Stimulated activated CD8-positive, alpha-beta memory T cell treated with anti-CD3 and anti-CD28 coated beads, Interleukin-2, amount 100 ng/mL, for 1 hour (primary cell): ENCODE measurements around the gene ANKIB1.
"Not testable (repeated sequence)": the region's sequence is repeated elsewhere in the genome, so short reads cannot be mapped to it uniquely, and the experiment has no call there.

Source experiments
- DNase-seq, 2 donors: peaks; one replicate each; pipeline ENCODE4 v3.0.0-alpha.2; 2020; ENCODE audit warnings: low read depth in 2 of 2

Gene ANKIB1, protein sequence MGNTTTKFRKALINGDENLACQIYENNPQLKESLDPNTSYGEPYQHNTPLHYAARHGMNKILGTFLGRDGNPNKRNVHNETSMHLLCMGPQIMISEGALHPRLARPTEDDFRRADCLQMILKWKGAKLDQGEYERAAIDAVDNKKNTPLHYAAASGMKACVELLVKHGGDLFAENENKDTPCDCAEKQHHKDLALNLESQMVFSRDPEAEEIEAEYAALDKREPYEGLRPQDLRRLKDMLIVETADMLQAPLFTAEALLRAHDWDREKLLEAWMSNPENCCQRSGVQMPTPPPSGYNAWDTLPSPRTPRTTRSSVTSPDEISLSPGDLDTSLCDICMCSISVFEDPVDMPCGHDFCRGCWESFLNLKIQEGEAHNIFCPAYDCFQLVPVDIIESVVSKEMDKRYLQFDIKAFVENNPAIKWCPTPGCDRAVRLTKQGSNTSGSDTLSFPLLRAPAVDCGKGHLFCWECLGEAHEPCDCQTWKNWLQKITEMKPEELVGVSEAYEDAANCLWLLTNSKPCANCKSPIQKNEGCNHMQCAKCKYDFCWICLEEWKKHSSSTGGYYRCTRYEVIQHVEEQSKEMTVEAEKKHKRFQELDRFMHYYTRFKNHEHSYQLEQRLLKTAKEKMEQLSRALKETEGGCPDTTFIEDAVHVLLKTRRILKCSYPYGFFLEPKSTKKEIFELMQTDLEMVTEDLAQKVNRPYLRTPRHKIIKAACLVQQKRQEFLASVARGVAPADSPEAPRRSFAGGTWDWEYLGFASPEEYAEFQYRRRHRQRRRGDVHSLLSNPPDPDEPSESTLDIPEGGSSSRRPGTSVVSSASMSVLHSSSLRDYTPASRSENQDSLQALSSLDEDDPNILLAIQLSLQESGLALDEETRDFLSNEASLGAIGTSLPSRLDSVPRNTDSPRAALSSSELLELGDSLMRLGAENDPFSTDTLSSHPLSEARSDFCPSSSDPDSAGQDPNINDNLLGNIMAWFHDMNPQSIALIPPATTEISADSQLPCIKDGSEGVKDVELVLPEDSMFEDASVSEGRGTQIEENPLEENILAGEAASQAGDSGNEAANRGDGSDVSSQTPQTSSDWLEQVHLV

GRCh38 chr7:92245487-92246359 lies at the start of gene ANKIB1, which contains the start of gene KRIT1:
Gene ANKIB1 (plus strand): TSS chr7:92245974. CDS start chr7:92294979, 49,005 bp downstream.
Gene KRIT1 (minus strand): TSS chr7:92245914. CDS start chr7:92242135, 3,779 bp downstream.
- peak; percentile 72 to 73 for DNase-seq

DNA sequence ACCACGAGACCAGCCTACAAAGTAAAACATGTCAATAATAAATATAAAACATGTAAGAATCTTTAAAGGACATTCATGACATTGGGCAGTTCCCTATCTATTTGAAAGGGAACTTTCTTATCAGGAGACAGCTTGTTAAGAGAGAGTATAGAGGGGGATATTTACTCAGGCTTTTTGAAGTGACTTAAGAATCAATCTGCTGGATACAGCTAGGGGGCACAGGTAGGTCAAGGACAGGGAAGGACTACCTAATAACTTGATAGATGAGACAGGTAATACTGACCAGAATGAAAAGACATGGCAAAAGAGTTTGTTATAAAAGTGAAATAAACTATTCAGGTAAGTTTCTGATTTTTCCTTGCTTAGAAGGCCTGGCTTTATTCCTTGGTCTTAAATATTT lies 45.0 kb upstream of the ANKIB1 start:
- DNase-seq, result no peak

GRCh38 chr7:92205987-92206386 lies 39.8 kb upstream of the ANKIB1 start:
- DNase-seq, result no peak

DNA sequence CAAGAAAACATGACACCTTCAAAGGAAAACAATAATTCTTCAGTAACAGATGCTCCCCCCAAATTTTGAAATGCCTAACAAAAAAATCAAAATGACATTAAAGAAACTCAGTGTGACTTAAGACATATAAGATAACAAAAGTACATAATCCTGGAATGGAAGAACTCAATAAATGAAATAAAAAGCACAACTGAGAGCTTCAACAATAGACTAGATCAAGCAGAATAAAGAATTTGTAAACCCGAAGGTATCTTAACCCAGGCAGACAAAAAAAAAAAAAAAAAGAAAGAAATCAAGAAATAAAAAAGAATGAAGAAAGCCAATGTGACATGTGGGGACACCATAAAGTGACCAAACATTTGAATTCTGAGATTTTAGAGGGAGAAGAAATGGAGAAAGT lies 39.1 kb upstream of the ANKIB1 start:
- DNase-seq, result no peak

DNA sequence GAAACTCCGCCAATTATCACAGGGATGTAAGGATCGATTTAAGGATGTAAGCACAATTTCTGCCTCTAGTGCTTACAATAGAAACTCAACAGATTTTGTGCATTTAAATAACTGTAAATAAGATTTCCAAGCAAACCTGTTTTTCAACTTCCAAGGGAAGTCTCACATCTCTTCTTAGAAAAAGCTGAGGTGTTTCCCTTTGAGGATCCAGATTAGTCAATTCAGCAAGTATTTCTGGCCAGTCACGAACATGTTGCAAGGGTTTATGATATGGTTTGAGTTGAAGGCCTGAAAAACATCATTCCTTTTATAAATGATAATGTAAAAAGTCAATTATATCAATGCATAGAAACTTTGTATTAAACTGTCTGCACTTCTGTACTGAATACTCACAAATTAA lies 24.0 kb upstream of the ANKIB1 start:
- DNase-seq, result no peak

DNA sequence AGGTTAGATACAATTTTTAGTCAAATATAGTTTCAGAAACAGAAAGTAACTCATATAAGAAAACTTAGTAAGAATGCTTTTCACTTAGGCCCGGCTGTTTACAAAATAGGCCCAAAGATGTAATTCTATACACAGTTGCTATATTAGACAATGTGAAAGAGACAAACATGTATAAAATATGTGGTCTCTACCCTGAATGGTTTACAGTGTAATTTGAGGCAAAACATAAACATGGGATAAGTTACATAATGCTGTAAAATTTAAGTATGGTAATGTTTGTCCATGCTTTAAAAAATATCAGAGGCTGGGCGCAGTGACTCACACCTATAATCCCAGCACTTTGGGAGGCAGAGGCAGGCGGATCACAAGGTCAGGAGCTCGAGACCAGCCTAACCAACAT lies 18.8 kb upstream of the ANKIB1 start:
- no peak for DNase-seq

DNA sequence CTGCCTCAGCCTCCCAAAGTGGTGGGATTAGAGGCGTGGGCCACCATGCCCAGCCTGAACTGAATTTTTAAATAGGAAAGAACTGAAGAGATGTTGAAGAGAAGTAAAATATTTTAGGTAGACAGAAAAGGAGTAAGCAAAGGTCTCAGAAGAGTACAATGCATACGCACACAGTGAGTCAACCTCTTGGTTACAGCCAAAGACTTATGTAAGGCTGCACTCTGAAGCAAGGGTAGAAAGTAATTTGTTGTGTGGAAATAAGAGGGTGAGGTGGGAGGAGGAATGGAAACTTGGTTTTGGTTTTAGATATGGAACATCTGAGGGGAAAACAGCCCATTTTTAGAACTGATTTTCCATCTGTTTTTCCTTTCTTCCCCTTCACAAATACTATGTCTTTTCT lies 17.7 kb upstream of the ANKIB1 start:
- no peak for DNase-seq

DNA sequence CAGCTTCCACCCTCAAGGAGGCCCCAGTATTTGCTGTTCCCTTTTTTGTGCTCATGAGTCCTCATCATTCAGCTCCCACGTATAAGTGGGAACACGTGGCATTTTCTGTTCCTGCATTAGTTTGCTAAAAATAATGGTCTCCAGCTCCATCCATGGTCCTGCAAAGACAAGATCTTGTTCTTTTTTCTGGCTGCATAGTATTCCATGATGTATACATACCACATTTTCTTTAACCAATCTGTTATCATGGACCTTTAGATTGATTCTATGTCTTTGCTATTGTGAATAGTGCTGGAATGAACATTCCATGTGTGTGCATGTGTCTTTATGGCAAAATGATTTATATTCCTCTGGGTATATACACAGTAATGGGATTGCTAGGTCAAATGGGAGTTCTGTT lies 17.0 kb upstream of the ANKIB1 start:
- DNase-seq, result no peak

- DNase-seq, result no peak
Measured at GRCh38 chr7:92230547-92230946, 15.2 kb upstream of the ANKIB1 start.

DNA sequence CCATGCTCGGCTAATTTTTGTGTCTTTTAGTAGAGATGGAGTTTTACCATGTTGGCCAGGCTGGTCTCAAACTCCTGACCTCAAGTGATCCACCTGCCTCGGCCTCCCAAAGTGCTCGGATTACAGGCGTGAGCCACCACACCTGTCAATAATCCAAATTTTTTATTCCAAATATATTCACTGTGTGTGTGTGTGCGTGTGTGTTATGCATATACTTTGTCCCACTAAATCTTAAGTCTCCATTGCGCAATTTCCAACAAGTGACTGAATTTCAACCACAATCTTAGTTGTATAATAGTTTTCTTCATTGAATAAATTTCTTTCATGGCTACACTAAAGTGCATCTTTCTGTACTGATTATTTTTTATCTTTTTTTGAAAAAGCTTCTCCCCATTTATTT lies 2.8 kb upstream of the ANKIB1 start:
- DNase-seq, result no peak

DNA sequence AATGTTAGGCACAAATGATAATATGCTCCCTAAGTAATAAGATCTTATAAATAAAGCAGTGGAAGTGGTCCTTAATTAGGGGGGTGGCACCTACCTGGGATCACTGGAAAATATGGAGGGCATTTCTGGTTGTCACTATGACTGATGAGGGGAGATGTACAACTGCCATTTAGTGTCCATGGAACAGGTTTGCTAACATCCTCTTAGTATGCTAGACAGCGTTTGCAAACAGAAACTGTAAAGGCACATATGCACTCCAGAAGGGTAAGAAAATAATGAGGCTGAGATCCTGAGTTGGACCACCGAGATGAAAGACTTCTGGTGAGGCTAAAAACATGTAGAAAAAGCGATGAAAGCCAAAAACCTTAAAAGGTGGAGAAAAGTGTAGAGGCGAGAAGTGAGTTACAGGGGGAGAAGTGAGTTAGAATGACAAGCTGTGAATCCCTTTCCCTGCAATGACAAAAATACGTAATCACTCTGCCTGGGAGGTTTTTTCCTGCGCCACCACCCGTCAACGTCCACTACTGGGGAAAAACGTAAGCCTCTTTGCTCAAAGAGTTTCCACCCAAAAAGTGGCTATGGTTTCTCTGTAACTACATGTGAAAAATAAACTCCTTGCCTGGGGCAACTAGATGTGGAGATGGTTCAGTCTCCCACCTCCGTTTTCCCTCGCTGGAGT lies 827 bp upstream of the ANKIB1 start:
- no peak for DNase-seq

- peak in 1 of 2 donors; percentile 7 for DNase-seq
Measured at GRCh38 chr7:92246360-92247101, 757 bp downstream of the ANKIB1 start.

DNA sequence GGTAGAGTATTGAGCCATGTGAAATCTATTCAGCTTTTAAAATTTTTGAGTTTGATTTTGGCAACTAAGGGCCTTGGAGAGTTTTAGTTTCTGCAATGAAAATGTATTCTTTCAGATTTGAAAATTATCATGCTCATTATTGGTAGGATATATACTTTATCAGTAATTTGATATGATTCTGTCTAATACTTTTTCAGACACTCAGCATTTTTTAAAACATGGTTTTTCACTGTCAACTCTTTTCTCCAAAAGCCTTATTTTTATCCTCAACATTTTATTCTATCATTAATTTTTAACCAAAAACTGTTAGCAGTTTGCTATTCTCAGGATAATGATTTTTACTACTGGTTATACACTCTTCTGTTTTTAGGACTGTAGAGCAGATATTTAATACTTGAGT lies 4.8 kb downstream of the ANKIB1 start:
- DNase-seq, result no peak

DNA sequence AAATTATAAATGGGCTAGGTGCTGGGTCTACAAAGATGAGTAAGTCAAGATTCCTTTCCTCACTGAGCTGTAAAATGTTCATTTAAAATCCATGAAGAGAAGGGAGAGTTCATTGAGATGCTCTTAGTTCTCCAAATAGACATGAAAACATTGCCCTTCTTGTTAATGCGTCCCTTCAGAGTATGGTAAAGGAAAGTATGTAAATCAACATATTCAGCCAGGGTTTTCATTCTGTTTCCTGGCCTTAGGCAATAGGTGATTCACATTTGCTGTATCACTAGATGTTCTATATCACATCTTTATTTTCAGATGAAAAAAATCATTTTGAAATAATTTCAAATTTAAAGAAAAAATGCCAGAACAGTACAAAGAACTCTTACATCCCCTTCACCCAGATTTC lies 5.4 kb downstream of the ANKIB1 start:
- no peak for DNase-seq

DNA sequence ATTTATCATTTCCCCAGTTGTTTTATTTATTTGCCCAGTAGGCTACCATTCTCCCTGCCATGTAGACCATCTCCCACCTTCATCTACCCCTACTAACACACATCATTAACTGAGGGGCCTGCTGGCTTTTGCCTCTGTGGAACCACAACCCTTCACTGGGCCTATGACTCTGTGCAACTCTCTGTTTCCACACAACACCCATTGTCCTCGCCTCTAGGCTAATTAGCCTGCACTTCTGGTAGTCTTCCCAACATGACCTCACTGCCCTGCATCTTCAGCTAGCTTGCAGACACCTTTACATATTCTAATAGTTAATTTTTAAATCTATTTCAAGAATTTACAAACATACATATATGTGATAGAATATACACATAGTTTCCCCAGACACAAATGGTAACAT lies 7.5 kb downstream of the ANKIB1 start:
- DNase-seq, result no peak

GRCh38 chr7:92254800-92255199 lies 9.0 kb downstream of the ANKIB1 start:
- not testable (repeated sequence) for DNase-seq

DNA sequence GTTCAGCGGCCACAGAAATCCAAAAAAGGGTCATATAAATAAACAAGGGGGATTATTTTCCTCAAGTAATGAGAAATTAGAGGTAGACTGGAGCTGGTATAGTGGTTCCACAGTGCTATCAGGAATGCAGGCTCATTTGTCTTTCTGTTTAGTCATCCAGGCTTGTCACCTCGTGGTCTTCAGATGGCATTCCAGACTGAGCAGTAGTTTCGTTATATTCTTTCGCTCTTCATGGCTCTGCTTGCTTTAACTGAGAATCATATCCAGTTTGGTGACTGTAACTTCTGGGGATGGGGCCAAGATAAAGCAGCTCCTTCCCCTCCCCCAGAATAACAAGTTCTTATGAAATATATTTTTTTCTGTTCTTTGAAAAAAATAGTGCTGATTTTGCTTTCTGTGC lies 9.5 kb downstream of the ANKIB1 start:
- DNase-seq, result no peak

DNA sequence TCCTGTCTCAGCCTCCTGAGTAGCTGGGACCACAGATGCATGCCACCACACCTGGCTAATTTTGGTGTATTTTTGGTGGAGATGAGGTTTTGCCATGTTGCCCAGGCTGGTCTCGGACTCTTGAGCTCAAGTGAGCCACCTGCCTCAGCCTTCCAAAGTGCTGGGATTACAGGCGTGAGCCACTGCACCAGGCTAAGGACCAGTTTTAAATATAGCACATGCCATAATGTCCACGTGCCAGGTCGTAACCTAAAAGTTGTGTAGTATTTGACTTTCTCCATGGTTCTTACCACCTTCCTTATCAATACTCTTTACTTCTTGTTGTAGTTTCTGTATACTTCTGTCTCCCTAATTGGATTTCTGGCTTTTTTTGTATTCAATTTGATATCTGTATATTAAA lies 13.3 kb downstream of the ANKIB1 start:
- no peak for DNase-seq

GRCh38 chr7:92259610-92260247 lies 14.0 kb downstream of the ANKIB1 start:
- DNase-seq, result no peak
